NCI-H345 treated with DMSO at 0.1 percent for 48 hours (cell line): ENCODE measurements around the gene KDM4B.

Experiments used
- DNase-seq: peaks from one replicate; lab custom pipeline; 2025; ENCODE audit not compliant: unreplicated experiment; lab: John Stamatoyannopoulos, UW

Gene KDM4B

GRCh38 chr19:5119297-5119998 is 150.5 kb downstream of the KDM4B start:
- no peak for DNase-seq

- no peak for DNase-seq
These were observed 151.4 kb downstream of the KDM4B start for GRCh38 chr19:5120321-5120720.

GRCh38 chr19:5120833-5121232 is 151.9 kb downstream of the KDM4B start:
- no peak for DNase-seq

- no peak for DNase-seq
These were observed 152.6 kb downstream of the KDM4B start for GRCh38 chr19:5121266-5122120.

GRCh38 chr19:5122121-5122400 is 153.1 kb downstream of the KDM4B start:
- no peak for DNase-seq

- no peak for DNase-seq
These were observed 153.9 kb downstream of the KDM4B start for GRCh38 chr19:5122671-5123409.

- DNase-seq: no peak
These were observed 154.7 kb downstream of the KDM4B start for GRCh38 chr19:5123646-5124045.

- DNase-seq: no peak
These were observed 155.4 kb downstream of the KDM4B start for GRCh38 chr19:5124111-5124855.

GRCh38 chr19:5125376-5125775 is 156.5 kb downstream of the KDM4B start:
- no peak for DNase-seq

GRCh38 chr19:5125797-5126497 is 157.0 kb downstream of the KDM4B start:
- DNase-seq: no peak

- no peak for DNase-seq
These were observed 157.7 kb downstream of the KDM4B start for GRCh38 chr19:5126498-5127223.

- DNase-seq: no peak
These were observed 158.8 kb downstream of the KDM4B start for GRCh38 chr19:5127717-5128116.

GRCh38 chr19:5128251-5128935 is 159.5 kb downstream of the KDM4B start:
- no peak for DNase-seq

- no peak for DNase-seq
These were observed 160.1 kb downstream of the KDM4B start for GRCh38 chr19:5128936-5129389.

- no peak for DNase-seq
These were observed 160.8 kb downstream of the KDM4B start for GRCh38 chr19:5129691-5130090.

GRCh38 chr19:5130371-5131030 is 161.6 kb downstream of the KDM4B start:
- no peak for DNase-seq

- no peak for DNase-seq
These were observed 162.2 kb downstream of the KDM4B start for GRCh38 chr19:5131031-5131505.

- DNase-seq: no peak
These were observed 162.7 kb downstream of the KDM4B start for GRCh38 chr19:5131506-5132205.
